ENCODE data around the gene PHF2. TPM values are rescaled to one million over a fixed set of nuclear protein-coding genes. Genes with fewer than 3 reads are reported as not detected.

The PHF2 gene
- total and polyA plus RNA-seq, 4 experiments from 2014 or later: 0.48 to 41.2 (median 21.0) TPM

DNA sequence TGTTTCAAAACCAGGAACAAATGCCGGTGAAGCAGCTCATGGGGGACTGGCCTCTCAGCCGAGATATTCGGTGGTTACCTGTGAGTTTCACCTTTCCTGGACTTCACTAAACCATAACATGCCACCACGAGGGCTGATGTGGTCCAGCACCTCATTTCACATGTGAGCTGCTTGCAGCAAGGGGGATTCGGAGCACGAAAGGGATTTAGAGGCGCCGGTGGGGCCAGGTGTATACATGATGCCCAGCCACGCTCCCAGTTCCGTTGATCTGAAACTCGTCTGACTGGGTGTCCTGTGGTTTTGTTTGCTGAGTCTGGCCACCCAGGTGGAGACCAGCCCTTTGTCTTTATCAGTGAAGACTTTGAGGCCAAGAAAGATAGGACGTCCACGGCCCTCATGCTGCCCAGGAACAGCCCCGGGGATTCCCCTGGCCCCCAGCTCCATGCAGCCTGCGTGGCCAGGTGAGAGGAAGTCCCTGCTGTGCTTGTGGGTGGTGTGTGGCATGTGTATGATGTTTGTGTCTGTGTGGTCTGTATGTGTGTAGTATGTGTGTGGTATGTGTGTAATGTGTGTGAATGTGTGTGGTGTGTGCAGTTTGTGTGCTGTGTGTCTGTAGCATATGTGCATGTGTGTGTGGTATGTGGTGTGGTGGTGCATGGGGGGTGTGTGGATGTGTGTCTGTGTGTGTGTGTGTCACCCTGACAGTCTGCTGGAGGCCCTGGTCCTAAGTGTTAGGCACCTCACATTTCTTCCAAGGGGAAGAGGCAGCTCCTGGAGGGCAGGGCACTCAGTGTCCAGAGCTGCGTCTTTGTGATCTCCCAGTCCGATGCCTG, 23.4 kb downstream of the PHF2 start:
- peaks cover 48 to 73% (median 62%) of the 10 kb centered on the region in 4 donors for H3K4me1 Mint-ChIP-seq
- Histone ChIP-seq H3K4me3 (ENCODE audit: low read length in 2 of 2) (no peak overlapping the region), H3K36me3 (ENCODE audit: insufficient read depth, low read length) (no peaks in the 10 kb centered on the region), H3K9me3 (ENCODE audit: control insufficient read depth in 1 of 2, low read length in 2 of 2) (no peaks in the 10 kb centered on the region), H3K27me3 (ENCODE audit: insufficient read depth, low read length) (no peaks in the 10 kb centered on the region), H3K27ac (ENCODE audit: low read depth, low read length) (no peak overlapping the region), H3K4me1 (ENCODE audit: insufficient read depth, low read length) (peaks cover 54% of the 10 kb centered on the region)
- CTCF ChIA-PET (ENCODE audit: partially characterized antibody): no interaction called here
- DNase-seq: no peak
- intact Hi-C loops (cut with micrococcal nuclease): no loop called here
- no peaks in the 10 kb centered on the region for H3K27me3 Mint-ChIP-seq
- H3K36me3 Mint-ChIP-seq: peaks cover 9 to 11% of the 10 kb centered on the region in 2 donors
- peak overlapping the region in 7 of 8 donors; percentile 17 to 82 (median 54) for H3K4me3 Mint-ChIP-seq
- POLR2A ChIA-PET (ENCODE audit: partially characterized antibody): interaction anchor here (1.6 kb wide), 1 partner anchor 34 kb away, joined by 4 read pairs; no protein-coding TSS in a partner anchor
- peaks cover 0 to 5% (median 0%) of the 10 kb centered on the region in 8 donors for H3K9me3 Mint-ChIP-seq
- H3K27ac Mint-ChIP-seq: peak overlapping the region; percentile 19 to 93 (median 88)

DNA sequence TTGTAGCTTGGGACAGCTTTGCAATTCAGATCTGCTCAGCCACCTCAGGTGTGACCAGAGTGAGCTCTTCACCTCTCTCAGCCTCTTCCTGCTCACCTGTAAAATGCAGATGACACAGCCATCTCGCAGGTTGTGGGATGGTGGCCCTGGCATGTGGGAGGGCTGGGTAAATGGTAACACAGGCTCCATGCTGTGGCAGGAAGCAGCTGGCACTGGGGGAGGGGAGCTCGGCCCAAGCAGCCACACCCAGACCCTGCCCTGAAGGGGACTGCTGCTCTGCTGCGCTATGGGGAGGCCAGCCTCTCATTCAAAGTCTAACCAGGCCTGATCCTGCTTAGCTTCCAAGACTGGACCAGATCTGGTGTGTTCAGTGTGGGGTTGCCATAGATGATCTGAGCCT, 24.1 kb downstream of the PHF2 start:
- Mint-ChIP-seq H3K9me3 (peaks cover 0 to 6% (median 0%) of the 10 kb centered on the region in 8 donors), H3K36me3 (peaks cover 13 to 16% of the 10 kb centered on the region in 2 donors), H3K27ac (peak overlapping the region in 6 of 7 donors; percentile 9 to 93 (median 82)), H3K4me3 (peak overlapping the region in 6 of 8 donors; percentile 3 to 82 (median 64)), H3K4me1 (peaks cover 48 to 72% (median 61%) of the 10 kb centered on the region in 4 donors), H3K27me3 (no peaks in the 10 kb centered on the region)
- H3K27me3 ChIP-seq (ENCODE audit: insufficient read depth, low read length): no peaks in the 10 kb centered on the region
- intact Hi-C loops (cut with micrococcal nuclease): no loop called here
- H3K27ac ChIP-seq (ENCODE audit: low read depth, low read length): no peak overlapping the region
- H3K4me1 ChIP-seq (ENCODE audit: insufficient read depth, low read length): peaks cover 54% of the 10 kb centered on the region
- DNase-seq: peak in 2 of 5 donors; percentile 20 to 22
- ChIA-PET POLR2A (ENCODE audit: partially characterized antibody) (interaction anchor here (1.6 kb wide), 1 partner anchor 34 kb away, joined by 4 read pairs; no protein-coding TSS in a partner anchor), CTCF (ENCODE audit: partially characterized antibody) (no interaction called here)
- no peaks in the 10 kb centered on the region for H3K36me3 ChIP-seq (ENCODE audit: insufficient read depth, low read length)
- no peaks in the 10 kb centered on the region for H3K9me3 ChIP-seq (ENCODE audit: control insufficient read depth in 1 of 2, low read length in 2 of 2)
- no peak overlapping the region for H3K4me3 ChIP-seq (ENCODE audit: low read length in 2 of 2)

GRCh38 chr9:93601063-93601462, 24.7 kb downstream of the PHF2 start:
- Histone ChIP-seq H3K27me3 (ENCODE audit: insufficient read depth, low read length) (no peaks in the 10 kb centered on the region), H3K36me3 (ENCODE audit: insufficient read depth, low read length) (no peaks in the 10 kb centered on the region), H3K4me3 (ENCODE audit: low read length in 2 of 2) (no peak overlapping the region), H3K9me3 (ENCODE audit: control insufficient read depth in 1 of 2, low read length in 2 of 2) (no peaks in the 10 kb centered on the region), H3K27ac (ENCODE audit: low read depth, low read length) (no peak overlapping the region), H3K4me1 (ENCODE audit: insufficient read depth, low read length) (peaks cover 51% of the 10 kb centered on the region)
- no peak for DNase-seq
- H3K4me3 Mint-ChIP-seq: peak overlapping the region in 2 of 8 donors; percentile 38 to 53
- peaks cover 15 to 18% of the 10 kb centered on the region in 2 donors for H3K36me3 Mint-ChIP-seq
- intact Hi-C loops (cut with micrococcal nuclease): no loop called here
- H3K4me1 Mint-ChIP-seq: peaks cover 46 to 69% (median 57%) of the 10 kb centered on the region in 4 donors
- POLR2A ChIA-PET (ENCODE audit: partially characterized antibody): interaction anchor here (1.6 kb wide), 1 partner anchor 35 kb away, joined by 4 read pairs; no protein-coding TSS in a partner anchor
- peaks cover 0 to 6% (median under 1%) of the 10 kb centered on the region in 8 donors for H3K9me3 Mint-ChIP-seq
- H3K27me3 Mint-ChIP-seq: no peaks in the 10 kb centered on the region
- H3K27ac Mint-ChIP-seq: peak overlapping the region in 5 of 7 donors; percentile 9 to 93 (median 83)
- CTCF ChIA-PET (ENCODE audit: partially characterized antibody): no interaction called here

- Histone ChIP-seq H3K27ac (ENCODE audit: low read depth, low read length) (no peak overlapping the region), H3K4me3 (ENCODE audit: low read length in 2 of 2) (no peak overlapping the region), H3K4me1 (ENCODE audit: insufficient read depth, low read length) (peaks cover 46% of the 10 kb centered on the region), H3K27me3 (ENCODE audit: insufficient read depth, low read length) (no peaks in the 10 kb centered on the region), H3K36me3 (ENCODE audit: insufficient read depth, low read length) (no peaks in the 10 kb centered on the region), H3K9me3 (ENCODE audit: control insufficient read depth in 1 of 2, low read length in 2 of 2) (no peaks in the 10 kb centered on the region)
- Mint-ChIP-seq H3K27ac (peak overlapping the region in 1 of 7 donors; percentile 83), H3K36me3 (peaks cover 21 to 24% of the 10 kb centered on the region in 2 donors), H3K27me3 (no peaks in the 10 kb centered on the region), H3K4me3 (no peak overlapping the region), H3K9me3 (peaks cover 0 to 10% (median 3%) of the 10 kb centered on the region in 8 donors), H3K4me1 (peaks cover 44 to 69% (median 56%) of the 10 kb centered on the region in 4 donors)
- DNase-seq: no peak
- intact Hi-C loops (cut with micrococcal nuclease): no loop called here
- ChIA-PET CTCF (ENCODE audit: partially characterized antibody) (no interaction called here), POLR2A (ENCODE audit: partially characterized antibody) (interaction anchor here (1.6 kb wide), 1 partner anchor 36 kb away, joined by 4 read pairs; no protein-coding TSS in a partner anchor)
Measured at GRCh38 chr9:93601666-93602065, 25.3 kb downstream of the PHF2 start.

DNA sequence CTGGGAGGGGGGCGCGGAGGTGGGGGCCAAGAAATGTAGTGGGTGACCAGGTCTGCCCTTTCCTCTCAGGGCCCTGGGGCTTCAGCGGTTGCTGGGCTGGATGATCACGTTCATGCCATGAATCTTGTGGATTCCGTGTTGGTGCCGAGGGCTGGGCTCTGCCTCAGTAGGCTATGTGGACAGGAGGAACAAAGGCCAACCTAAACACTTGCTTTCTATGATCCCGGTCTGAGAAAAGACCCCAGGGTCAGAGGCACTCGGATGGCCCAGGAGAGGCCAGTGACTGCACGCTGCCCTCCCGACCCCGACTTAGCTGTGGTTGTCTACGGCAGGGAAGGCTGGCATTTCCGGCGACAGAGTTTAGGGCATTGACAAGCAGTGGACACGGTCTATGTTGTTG, 26.6 kb downstream of the PHF2 start:
- Mint-ChIP-seq H3K4me3 (no peak overlapping the region), H3K36me3 (peaks cover 27 to 32% of the 10 kb centered on the region in 2 donors), H3K27me3 (no peaks in the 10 kb centered on the region), H3K9me3 (peaks cover 0 to 17% (median 5%) of the 10 kb centered on the region in 8 donors), H3K4me1 (peaks cover 38 to 59% (median 47%) of the 10 kb centered on the region in 4 donors), H3K27ac (no peak overlapping the region)
- Histone ChIP-seq H3K9me3 (ENCODE audit: control insufficient read depth in 1 of 2, low read length in 2 of 2) (no peaks in the 10 kb centered on the region), H3K36me3 (ENCODE audit: insufficient read depth, low read length) (no peaks in the 10 kb centered on the region), H3K4me3 (ENCODE audit: low read length in 2 of 2) (no peak overlapping the region), H3K27me3 (ENCODE audit: insufficient read depth, low read length) (no peaks in the 10 kb centered on the region), H3K4me1 (ENCODE audit: insufficient read depth, low read length) (peaks cover 37% of the 10 kb centered on the region), H3K27ac (ENCODE audit: low read depth, low read length) (no peak overlapping the region)
- intact Hi-C loops (cut with micrococcal nuclease): no loop called here
- ChIA-PET CTCF (ENCODE audit: partially characterized antibody) (no interaction called here), POLR2A (ENCODE audit: partially characterized antibody) (no interaction called here)
- DNase-seq: no peak

- no peaks in the 10 kb centered on the region for H3K27me3 ChIP-seq (ENCODE audit: insufficient read depth, low read length)
- no peak overlapping the region for H3K4me3 ChIP-seq (ENCODE audit: low read length in 2 of 2)
- no peak overlapping the region for H3K27ac ChIP-seq (ENCODE audit: low read depth, low read length)
- Mint-ChIP-seq H3K9me3 (peaks cover 0 to 23% (median 6%) of the 10 kb centered on the region in 8 donors), H3K4me3 (no peak overlapping the region), H3K27ac (peak overlapping the region in 2 of 7 donors; percentile 52 to 70), H3K27me3 (no peaks in the 10 kb centered on the region), H3K4me1 (peaks cover 30 to 50% (median 40%) of the 10 kb centered on the region in 4 donors), H3K36me3 (peaks cover 29 to 35% of the 10 kb centered on the region in 2 donors)
- CTCF ChIA-PET (ENCODE audit: partially characterized antibody): no interaction called here
- POLR2A ChIA-PET (ENCODE audit: partially characterized antibody): no interaction called here
- no peaks in the 10 kb centered on the region for H3K9me3 ChIP-seq (ENCODE audit: control insufficient read depth in 1 of 2, low read length in 2 of 2)
- peaks cover 28% of the 10 kb centered on the region for H3K4me1 ChIP-seq (ENCODE audit: insufficient read depth, low read length)
- intact Hi-C loops (cut with micrococcal nuclease): no loop called here
- no peaks in the 10 kb centered on the region for H3K36me3 ChIP-seq (ENCODE audit: insufficient read depth, low read length)
- DNase-seq: no peak
Measured at GRCh38 chr9:93603906-93604326, 27.5 kb downstream of the PHF2 start.

GRCh38 chr9:93606187-93606586, 29.8 kb downstream of the PHF2 start:
- H3K36me3 Mint-ChIP-seq: peaks cover 40 to 53% of the 10 kb centered on the region in 2 donors
- Histone ChIP-seq H3K9me3 (ENCODE audit: control insufficient read depth in 1 of 2, low read length in 2 of 2) (no peaks in the 10 kb centered on the region), H3K4me3 (ENCODE audit: low read length in 2 of 2) (no peak overlapping the region), H3K27ac (ENCODE audit: low read depth, low read length) (no peak overlapping the region), H3K36me3 (ENCODE audit: insufficient read depth, low read length) (no peaks in the 10 kb centered on the region), H3K27me3 (ENCODE audit: insufficient read depth, low read length) (no peaks in the 10 kb centered on the region), H3K4me1 (ENCODE audit: insufficient read depth, low read length) (peaks cover 5% of the 10 kb centered on the region)
- H3K4me3 Mint-ChIP-seq: no peak overlapping the region
- ChIA-PET POLR2A (ENCODE audit: partially characterized antibody) (no interaction called here), CTCF (ENCODE audit: partially characterized antibody) (no interaction called here)
- H3K9me3 Mint-ChIP-seq: peaks cover 0 to 43% (median 22%) of the 10 kb centered on the region in 8 donors
- no peak for DNase-seq
- no peak overlapping the region for H3K27ac Mint-ChIP-seq
- H3K4me1 Mint-ChIP-seq: peaks cover 11 to 28% (median 18%) of the 10 kb centered on the region in 4 donors
- no peaks in the 10 kb centered on the region for H3K27me3 Mint-ChIP-seq
- intact Hi-C loops (cut with micrococcal nuclease): no loop called here

Data from CD4-positive, alpha-beta memory T cell (primary cell).